ENCODE data around the gene ARHGAP45.
"Not testable (repeated sequence)": the region's sequence is repeated elsewhere in the genome, so short reads cannot be mapped to it uniquely, and the experiment has no call there.

The ARHGAP45 gene

DNA sequence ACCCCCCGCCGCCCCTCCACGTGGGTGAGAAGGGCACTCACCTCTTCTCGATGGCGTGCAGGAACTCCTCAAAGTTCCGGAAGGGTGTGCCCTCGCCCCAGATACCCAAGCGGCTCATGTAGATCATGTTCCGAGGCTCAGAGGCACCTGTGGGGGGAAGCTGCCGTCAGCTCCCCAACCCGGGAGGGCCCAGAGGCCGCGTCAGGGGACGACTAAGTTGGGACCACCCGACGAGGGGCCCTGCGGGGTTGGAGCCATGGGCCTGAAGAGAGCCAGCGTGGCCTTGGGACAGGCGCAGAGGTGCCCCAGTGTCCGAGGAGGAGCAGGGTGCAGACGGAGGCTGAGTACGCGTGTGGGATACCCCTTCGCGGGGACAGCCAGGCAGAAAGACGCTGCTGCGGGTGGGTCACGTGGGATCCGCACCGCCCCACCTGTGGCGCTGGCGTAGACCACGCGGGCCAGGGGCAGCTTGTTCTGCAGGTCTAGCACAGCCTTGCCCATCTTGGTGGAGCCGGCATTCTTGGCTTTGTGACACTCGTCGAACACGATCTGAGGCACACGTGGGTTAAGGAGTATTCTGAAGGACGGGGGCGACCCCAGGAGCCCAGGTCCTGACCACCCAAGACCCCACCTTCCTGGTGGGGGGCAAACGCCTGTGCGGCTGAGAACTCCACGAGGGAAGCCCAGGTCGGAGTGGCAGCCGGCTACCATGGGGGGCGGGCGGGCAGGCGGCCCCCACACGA is 52.7 kb downstream of the ARHGAP45 start:
- no peak for FAIRE-seq

DNA sequence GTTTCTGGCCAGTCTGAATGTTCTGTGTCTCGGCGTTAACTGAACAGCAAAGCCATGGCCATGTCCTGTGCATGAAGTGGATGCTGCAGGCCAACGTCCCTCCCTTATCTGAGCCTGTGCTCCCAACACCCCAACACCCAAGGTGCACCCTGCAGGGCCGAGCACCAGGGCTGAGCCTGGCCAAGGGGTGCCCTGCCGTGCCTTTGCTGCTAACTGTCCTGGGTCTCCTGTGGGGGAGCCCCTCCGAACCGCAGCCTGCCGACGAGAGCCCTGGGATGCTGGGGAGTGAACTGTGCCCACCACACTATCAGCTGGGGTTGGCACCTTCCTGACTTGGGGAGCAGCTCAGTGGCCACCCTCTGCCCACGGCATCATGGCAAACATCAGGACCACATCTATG is 54.4 kb downstream of the ARHGAP45 start:
- no peak for FAIRE-seq

DNA sequence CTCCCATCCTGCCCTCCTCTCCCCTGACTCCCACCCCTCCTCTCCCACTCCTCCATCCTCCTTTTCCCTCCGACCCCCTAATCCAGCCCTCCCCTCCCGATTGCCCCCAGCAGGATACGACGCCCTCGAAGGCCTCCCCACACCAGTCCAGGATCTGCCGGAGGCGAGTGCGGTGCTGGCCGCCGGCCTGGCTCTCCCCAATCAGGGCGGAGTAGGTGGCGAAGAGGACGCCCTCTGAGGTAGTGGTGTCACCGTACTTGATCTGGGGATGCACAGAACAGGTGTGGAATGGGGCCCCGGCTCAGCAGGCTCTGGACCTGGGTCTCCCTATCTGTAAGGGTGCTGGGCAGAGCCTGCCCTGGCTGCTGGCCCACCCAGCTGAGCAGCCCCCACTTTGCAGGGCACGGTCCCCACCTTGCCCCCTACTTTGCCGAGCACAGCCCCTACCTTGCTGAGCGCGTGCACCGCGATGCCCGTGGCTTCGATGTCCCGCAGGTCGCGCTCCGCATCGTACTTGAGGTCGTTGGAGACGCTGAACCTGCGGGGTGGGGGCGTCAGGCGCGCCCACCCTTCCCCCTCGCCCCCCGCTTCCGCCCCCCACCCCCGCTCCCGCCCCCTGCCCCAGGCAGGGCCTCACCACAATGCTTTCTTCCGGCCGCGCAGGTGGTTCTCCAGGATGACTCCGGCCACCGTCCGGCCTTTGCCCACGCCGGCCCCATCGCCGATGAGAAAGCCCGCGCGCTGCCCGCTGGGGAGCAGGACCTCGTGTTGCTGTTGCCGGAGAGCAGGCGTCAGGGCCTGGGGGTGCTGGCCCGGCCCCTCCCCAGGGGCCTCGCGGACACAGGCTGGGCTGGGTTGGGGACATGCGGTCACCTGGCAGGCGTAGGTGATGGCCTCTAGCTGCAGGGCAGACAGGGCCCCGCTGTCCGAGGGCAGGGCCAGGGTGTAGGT is 55.3 kb downstream of the ARHGAP45 start:
- FAIRE-seq, result no peak

DNA sequence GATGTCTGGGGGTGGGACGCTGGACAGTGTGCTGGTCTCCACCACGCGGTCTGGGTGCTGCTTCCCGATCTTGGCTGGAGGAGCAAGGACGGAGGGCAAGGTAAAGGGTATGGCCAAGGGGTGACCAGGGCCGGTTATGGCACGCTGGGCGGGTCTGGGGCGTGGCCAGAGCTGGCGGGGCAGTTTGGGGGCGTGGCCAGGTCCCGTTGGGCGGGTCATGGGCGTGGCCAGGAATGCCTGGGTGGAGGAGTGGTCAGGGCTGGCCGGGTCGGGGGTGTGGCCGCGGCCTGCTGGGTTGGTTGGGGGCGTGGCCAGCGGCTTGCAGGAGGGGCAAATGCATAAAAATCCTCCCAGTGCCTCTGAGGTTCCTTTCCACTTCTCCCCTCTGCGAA is 56.0 kb downstream of the ARHGAP45 start:
- FAIRE-seq, result no peak

DNA sequence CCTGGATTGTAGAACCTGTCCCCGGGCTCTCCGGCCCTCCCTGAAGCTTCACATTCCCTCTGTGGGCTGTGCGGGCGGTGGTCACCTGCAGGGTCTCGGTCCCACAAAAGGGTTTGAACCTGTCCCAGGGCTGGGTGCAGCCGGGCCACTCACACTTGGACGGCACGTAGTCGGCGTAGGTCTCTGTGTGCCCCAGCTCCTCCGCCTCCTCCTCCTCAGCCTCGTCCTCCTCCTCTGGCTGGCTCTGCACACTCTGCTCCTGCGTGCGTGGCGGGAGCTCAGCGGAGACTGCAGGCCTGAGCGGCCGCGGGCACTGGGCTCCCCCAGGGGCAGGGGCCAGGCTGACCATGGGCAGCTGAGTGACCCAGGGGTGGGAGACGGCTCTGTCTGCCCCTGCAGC is 56.4 kb downstream of the ARHGAP45 start:
- no peak for FAIRE-seq

DNA sequence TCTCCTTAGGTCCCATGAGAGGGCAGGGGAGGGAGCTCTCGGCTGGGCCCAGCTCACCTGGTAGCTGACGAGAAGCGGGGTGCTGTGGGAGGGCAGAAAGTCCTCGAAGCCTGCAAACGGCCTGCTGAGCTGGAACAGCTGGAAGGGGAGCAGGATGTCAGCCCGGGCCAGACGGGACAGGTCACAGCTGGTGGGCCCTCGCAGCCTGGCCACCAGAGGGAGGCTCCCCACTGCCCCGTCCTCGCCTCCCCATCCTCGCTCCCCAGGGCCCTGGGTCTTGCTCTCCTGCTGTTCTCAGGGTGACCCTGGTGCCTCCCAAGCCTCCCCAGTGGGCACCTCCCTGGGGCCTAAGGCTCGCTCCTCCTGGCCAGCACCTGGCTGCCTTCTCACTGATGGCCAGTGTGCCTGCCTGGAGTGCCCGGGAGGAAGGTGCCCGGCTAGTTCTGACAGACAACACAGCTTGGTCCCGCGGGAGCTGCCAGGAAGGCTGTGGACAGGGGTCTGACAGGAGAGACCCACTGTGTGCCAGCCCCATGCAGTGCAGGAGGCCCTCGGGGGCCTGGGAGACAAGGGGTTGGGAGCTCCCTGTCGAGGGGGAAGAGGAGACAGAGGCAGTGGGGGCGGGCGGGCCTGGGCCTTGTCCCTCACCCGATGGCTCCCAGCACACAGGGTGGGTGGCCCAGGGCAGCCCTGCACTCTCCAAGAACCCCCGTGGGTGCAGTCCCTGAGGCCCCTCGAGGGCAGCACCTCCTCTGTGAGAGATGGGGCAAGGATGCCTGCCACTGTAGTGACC is 57.1 kb downstream of the ARHGAP45 start:
- FAIRE-seq, result no peak

DNA sequence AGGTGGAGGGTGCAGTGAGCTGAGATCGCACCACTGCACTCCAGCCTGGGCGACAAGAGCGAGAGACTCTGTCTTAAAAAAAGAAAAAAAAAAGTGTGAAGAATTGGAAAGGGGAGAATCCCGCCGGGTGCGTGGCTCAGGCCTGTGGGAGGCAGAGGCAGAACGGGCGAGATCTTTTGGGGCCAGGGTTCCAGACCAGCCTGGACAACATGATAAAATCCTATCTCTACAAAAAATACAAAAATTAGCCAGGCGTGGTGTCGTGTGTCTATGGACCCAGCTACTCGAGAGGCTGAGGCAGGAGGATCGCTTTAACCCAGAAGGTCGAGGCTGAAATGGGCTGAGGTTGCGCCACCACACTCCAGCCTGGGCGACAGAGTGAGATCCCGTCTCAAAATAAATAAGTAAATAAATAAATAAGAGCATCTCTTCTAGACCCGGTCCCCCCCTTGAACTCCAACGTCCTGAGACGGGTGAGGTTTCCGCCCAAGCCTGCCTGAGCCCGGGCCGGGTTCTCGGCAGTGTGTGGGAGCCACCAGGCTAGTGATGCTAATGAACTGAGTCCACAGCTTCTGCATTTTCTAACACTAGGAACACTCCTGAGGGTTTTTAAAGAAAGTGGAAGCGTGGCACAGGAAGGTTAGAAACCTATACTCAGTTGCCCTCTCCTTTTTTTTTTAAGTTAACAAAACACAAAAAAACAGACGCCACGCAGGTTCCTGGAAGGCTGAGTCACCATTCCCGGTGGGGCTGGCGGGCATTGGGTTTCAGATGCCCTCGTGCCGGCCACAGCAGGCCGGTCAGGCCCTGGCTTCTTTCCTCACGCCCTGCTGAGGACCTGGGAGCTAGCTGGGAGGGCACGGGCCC is 58.9 kb downstream of the ARHGAP45 start:
- FAIRE-seq, result no peak

DNA sequence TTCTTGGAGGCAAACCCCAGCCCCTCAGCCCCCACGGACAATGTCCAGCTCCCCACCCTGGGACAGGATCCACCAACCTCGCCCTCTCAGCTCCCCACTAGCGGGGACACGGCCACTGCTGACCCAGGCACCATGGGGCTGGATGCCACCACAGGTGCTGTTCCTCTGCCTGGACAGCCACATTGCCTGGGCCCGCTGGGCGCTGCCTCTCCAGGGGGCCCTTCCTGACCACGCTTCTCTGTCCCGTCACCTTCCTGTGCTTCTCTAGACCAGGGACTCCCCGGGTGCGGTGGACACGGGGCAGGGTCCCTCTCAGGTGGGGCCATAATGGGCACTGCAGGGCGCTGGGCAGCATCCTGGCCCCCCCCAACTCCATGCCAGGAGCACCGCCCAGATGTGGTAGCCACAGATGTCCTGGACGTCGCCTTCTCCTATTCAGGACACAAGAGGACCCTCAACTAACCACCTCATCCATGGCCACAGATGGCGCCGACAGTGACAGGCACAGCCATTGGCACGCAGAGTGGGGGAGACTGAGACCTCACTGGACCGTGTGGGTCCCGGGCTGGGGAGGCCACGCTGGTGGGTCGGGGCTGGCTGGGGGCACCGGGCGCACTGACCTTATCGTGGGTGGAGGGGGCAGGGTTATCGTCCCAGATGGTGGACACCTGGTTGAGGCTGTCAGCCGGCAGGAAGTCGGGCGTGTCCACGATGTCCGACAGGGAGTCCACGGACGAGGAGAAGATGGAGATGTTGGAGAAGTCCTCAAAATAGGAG is 60.2 kb downstream of the ARHGAP45 start:
- no peak for FAIRE-seq

DNA sequence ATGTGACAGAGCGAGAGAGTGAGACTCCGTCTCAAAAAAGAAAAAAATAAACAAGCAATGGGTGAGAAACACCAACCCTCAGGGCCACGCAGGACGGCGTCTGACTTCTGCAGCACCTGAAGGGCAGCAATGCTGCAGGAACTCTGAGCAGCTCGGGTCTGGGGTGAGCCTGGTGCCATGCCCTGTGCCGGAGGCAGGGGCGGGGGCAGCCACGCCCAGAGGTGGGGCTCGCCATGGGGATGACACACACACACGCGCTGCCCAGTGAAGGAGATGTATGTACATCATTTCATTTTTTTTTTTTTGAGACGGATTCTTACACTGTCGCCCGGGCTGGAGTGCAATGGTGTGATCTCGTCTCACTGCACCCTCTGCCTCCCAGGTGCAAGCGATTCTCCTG is 61.1 kb downstream of the ARHGAP45 start:
- no peak for FAIRE-seq

DNA sequence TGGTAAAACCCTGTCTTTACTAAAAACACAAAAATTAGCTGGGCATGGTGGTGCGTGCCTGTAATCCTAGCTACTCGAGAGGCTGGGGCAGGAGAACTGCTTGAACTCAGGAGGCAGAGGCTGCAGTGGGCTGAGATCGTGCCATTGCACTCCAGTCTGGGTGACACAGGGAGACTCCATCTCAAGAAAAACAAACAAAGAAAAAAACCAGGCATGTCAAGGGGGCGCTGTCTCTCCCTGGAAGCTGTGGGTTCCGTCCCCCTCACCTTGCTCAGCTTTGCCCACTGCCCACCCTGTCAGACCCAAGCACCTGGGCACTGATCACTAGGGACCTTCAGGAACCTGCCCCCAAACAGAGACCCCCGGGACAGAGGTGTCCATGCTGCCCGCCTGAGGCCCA is 62.1 kb downstream of the ARHGAP45 start:
- FAIRE-seq, result not testable (repeated sequence)

DNA sequence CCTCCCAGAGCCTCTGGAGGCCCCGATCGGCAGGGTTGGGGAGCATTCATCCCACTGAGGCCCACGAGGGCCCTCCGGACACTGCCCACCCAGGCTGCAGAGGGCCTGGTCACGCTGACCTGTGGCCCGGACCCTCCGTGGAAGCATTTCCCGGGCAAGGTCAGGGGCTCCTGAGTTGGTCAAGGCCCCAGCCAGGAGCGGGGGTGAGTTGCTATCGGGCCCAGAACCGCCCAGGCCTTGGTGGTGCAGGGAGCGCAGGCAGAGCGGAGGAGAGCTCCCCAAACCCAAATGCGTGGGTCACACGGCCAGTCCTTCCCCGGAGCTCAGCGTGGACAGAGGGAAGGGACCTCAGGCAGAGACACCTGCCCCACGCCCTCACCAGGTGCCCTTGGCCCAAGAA is 62.6 kb downstream of the ARHGAP45 start:
- FAIRE-seq, result no peak

DNA sequence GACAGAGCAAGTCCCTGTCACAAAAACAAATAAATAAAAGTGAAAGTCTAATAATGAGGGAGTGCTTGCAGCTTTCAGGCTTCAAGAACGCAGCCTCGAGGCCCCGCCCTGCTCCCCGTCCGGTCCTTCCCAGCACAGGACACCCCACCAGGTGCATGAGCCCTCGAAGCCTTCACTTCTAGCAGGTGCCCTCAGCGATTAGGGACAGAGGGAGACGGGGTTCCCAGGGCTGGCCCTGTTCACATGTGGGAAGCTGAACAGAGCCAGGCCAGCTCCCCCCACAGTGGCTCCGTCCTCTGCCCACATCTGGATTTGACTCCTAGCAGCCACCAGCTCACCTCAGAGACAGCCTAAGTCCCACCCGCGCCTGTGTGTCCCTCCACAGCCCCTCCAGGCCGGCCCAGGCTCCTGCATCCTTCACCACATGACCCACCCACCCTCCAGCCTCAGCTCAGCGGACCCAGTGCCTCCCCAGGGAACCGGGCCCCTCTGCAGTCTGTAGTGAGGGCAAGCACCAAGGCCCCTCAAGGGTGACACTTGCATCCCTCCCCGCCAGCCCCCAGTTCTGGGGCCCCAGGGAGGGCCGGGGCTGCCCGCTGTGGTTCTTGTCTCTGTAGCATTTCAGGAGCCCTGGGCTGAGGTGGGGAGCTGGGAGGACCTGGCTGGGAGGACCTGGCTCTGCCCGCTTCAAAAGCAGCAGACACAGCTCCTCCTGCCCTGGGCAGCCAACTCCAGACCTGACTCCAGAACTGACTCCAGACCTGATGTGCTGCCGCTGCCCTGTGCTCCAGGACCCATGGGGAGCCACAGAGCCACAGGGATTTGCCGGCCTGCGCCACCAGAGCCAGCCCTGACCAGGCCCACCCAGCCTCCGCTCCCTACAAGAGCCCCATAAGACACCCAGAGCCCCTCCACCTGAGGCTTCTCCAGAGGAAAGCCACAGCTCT is 64.1 kb downstream of the ARHGAP45 start:
- no peak for FAIRE-seq

DNA sequence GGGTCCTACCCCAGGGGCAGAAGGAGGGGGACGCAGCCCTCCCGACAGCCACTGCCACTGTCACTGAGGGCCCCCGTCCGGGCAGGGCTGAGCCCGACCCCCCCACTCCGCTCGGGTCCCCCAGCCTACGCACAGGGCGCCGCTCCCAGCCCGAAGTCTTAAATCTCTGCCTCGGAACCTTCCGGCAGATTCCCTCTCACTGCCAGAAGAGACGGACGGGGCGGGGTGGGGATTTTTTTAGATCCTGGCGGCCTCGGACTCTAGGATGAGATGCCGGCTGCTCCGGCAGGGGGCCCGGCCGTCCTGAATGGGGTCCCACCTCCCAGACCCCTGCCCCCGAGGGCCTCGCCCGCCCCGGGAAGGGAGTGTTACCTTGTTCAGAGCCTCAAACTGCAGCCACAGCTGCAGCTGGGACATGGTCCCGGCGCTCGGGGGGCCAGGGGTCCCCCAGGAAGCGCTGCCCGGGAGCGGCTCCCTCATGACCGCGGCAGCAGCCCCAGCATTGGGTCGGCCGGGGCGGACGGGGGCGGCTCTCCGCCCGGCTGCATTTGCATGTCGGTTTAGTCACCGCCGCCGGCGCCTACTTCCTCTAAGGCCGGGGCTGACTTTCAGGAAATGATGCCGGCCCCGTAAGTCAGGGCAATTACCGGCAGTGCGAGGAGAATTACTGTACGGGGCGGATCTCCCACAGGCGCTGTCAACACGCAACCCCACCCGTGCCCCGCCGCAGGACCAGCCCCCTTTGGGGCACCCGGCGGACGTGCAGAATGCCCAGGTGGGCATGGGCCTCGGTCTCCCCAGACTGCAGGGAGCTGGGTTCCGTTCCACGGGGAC is 65.0 kb downstream of the ARHGAP45 start:
- FAIRE-seq, result no peak

DNA sequence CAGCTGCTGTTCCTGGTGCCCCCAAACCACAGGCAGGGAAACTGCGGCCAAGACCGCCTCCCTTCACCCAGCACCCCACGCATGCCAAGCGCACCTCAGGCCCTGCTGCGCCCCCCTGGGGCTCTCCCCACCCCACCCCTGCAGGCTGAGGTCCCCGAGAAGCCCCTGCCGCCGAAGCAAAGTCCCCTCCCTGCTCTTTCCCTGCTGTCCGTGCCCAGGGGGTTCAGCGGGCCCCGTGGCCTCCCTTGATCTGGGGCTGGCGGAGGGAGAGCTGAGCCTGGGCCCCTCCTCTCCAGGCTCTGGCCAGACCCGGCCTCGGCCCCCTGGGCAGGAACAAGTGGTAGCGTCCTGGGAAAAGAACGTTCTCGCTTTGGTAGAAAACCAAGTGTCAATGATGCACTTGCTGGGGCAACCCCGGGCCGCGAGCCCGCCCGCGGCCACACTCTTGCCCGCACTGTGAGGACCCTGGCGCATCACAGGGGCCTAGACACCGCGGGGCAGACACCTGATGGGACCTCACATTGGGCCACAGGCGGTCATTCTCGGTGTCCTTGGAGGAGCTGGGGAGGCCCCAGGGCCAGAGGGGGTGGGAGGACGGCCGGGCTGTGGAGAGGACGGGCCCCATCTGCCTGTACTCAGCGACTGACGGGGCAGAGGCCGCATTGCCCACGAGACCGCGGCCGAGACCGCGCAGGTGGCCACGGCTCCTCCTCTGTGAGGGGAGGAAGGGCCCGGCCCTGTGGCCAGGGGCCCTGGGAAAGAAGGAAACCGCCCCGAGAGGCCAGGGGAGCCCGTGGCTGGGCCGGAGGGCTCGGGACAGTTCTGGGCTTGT is 65.8 kb downstream of the ARHGAP45 start:
- FAIRE-seq, result no peak

DNA sequence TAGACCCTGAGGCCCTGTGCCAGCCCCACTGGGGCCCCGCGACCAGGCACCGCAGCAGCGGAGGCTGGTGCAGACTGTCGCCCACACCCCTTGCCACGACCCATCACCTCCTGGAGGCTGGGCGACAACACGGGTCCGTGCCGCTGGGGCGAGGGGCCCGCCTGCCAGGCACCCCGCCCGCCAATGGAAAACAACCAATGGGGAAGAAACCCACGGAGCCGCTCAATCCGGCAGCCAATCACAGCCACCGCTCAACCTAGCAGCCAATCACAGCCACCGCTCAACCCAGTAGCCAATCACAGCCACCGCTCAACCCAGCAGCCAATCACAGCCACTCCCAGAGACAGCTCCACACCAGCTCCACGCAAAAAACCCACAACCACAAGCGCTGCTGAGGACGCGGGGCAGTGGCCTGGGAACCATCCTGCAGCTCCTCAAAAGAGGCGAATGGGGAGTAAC is 66.5 kb downstream of the ARHGAP45 start:
- FAIRE-seq, result no peak

DNA sequence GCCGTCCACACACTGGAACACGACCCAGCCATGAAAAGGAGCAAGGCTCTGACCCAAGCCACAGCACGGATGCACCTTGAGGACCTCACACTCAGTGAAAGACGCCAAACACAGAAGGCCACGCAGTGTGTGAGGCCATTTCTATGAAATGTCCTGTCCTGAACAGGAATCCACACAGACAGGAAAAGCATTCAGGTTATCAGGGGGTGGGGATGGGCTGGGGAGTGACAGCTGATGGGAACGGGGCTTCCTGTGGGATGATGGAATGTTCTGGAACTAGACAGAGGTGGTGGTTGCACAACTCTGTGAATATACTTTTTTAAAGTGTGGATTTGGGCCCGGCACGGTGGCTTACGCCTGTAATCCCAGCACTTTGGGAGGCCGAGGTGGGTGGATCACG is 67.5 kb downstream of the ARHGAP45 start:
- FAIRE-seq, result no peak

DNA sequence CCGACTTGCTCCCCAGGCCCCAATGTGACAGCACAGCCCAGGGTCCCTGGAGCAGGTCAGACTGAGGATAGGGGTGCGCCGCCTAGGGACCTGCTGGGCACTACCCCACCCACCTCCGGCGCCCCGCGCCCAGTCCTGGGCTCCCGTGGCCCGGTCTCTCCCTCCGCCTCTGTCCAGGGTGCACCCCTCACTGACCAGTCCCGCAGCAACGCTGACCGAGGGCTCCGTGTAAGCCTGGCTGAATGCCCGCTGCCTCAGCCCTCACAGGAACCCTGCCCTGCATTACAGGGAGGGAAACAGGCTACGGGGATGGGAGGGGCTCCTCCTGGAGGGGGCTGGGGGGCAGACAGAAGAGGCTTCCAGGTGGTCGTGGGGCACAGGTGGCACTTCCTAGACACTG is 68.5 kb downstream of the ARHGAP45 start:
- FAIRE-seq, result no peak

DNA sequence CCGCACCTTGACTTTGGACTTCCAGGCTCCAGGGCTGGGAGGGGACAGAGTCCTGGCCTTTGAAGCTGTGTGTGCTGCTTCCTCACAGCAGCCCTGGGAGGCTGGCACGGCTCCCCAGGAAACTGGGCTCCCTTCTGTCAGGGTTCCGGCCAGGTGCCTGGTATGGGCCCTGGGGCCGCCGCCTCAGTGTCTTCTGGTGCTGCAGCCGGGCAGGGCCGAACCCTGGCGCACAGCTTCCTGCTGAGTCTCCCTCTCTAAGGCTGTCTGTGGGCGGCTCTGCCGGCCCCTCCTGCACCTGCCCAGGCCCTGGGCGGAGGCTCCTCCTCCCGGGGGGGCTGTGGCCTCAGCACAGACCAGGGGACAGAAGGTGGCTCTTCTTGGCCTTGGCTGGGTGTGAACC is 69.2 kb downstream of the ARHGAP45 start:
- no peak for FAIRE-seq
